Ramos (cell line): Measurements from ENCODE around the gene DLG5.

ENCODE experiments used
- in situ Hi-C: fragments of 300-500 bp; cut with MboI; formaldehyde crosslinking; loops from one replicate; pipeline ENCODE4 v1.14.3; 2022; ENCODE audit warnings: low sequenced_read_pairs; ENCODE audit not compliant: unreplicated experiment

The DLG5 gene

DNA sequence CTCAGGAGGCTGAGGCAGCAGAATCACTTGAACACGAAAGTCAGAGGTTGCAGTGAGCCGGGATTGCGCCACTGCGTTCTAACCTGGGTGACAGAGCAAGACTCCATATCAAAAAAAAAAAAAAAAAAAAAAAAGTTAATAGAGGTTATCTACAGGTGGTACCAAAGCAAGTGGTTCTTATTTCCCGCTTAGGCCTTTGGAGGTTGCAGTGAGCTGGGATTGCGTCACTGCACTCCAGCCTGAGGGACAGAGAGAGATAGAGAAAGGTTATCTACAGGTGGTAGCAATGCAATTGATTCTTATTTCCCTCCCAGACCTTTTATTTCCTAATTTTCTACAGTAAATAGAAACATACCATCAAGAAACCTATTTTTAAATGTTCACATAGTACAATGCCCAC, 98.2 kb downstream of the DLG5 start:
- in situ Hi-C loops: no loop called here

DNA sequence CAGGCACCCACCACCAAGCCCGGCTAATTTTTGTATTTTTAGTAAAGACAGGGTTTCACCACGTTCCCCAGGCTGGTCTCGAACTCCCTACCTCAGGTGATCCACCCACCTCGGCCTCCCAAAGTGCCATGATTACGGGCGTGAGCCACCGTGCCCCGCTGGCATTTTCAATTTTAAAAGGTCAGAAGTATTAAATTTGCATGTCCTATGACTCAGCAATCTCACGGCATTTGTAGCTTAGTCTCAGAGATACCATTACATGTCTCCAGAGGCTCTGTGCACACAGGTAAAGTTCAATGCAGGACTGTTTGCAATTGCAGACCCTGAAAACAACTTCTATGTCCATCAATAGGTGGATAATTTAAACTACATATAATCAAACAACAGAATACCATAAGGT, 99.2 kb downstream of the DLG5 start:
- in situ Hi-C loops: no loop called here

DNA sequence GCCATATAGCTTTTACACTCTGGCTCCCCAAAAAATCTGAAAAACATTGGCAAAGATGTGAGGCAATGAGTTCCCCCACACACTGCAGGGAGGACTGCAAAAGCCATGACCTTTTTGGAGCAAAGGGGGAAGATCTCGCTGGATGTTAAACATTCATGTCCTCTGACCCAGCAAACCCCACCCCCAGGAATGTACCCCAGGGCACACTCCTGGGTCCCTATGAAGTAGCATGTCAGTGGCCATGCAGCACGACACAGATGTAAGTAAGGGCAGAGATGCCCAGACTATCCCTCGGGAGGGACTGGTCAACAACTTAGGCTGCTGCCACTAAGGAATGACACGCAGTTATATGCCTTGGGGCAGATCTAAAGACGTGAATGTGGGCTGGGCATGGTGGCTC, 100.6 kb downstream of the DLG5 start:
- in situ Hi-C loops: no loop called here

DNA sequence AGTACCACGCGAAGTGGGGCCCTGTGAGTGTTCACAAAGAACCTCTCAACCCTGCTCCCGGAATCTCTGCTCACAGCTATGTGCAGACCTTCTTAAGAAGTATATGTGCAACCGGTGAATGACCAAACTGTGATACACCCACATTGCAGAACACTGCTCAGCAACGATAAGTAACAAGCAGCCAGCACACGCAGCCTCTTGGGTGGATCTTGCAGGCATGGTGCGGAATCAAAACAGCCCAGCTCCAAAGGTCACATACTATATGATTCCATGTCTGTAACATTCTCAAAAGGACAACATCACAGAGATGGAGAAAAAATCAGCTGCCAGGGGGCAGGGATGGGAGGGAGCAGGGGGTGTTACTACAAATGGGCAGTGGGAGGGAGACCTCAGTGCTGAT, 101.6 kb downstream of the DLG5 start:
- in situ Hi-C loops: no loop called here

DNA sequence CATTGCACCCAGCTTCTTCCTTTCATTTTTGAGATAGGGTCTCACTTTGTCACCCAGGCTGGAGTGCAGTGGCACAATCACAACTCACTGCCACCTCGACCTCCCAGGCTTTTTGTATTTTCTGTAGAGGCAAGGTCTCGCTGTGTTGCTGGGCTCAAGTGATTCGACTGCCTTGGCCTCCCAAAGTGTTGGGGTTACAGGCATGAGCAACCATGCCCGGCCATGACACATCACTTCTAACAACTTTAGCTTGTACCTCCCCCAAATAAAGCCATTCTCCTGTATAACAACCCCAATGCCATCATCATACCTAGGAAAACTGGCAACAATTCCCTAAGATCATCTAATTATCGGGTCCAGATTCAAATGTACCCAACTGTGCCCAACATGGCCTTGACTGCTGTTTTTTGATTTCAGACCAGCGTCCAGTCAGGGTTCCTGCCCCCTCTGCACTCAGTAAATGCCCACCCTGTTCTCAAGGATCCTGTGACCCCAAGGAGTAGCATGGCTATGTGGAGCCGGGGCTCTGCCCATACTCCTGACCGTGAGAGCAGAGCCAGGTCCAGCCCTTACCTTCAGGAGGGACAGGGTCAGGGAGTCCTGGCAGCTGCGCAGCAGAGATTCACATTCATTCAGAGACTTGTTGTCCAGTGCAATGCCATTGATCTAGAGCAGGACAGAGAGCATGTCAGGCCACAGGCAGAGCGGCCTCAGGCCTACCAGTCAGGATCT, 102.6 kb downstream of the DLG5 start:
- in situ Hi-C loops: no loop called here

DNA sequence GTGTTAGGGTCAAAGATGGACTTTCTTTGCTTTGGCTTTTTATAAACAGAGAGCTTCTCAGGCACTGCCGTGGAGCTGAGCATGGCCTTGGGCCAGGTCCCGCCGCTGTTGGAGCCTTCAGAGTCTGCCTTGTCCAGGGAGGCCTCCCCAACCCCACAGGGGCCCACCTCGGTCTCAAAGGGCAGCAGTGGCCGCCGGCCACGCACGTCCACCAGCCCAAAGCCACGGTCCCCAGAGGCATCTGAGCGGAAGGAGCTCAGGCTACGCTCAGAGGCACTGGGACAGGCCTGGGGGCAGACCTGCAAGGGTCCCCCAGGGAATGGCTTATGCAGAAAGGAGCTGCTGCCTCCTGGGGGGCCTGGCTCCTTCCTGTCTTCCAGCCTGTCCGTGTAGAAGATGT, 105.0 kb downstream of the DLG5 start:
- in situ Hi-C loops: no loop called here

DNA sequence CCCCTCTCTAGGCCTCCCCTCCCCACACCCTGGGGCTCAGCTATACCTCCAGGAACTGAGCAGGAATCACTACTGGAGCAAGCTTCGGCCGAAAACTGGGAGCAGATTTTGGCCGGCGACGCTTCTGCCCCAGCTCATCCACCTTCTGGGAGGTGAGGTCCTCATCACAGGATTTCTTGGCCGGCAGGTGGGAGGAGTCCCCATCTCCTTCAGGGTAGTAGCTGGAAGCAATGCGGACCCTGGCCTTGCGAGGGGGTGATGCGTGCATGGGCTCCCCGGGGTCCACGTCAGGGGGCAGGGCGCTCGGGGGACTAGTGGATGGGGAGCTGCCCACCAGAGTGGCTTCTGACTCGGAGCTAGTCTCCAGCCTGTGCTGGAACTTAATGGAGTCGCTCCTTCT, 105.5 kb downstream of the DLG5 start:
- in situ Hi-C loops: no loop called here

DNA sequence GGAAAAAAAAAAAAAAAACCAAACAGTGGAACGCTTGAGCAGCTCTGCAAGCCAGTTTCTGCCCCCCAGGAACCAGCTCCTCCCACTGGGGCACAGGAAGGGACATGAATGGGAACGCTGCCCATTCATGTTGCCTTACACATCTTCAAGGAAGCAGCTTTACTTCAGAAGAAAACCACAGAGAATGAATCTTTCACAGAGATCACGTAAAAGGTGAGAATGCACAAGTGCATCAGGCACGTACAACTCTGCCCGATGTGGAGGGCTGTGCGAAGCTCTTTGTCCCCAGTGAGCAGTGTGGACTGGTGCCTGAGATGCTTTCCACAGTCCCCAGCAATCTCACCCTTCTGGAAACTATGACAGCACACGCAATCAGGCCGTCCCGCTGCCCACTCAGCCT, 106.2 kb downstream of the DLG5 start:
- in situ Hi-C loops: no loop called here

DNA sequence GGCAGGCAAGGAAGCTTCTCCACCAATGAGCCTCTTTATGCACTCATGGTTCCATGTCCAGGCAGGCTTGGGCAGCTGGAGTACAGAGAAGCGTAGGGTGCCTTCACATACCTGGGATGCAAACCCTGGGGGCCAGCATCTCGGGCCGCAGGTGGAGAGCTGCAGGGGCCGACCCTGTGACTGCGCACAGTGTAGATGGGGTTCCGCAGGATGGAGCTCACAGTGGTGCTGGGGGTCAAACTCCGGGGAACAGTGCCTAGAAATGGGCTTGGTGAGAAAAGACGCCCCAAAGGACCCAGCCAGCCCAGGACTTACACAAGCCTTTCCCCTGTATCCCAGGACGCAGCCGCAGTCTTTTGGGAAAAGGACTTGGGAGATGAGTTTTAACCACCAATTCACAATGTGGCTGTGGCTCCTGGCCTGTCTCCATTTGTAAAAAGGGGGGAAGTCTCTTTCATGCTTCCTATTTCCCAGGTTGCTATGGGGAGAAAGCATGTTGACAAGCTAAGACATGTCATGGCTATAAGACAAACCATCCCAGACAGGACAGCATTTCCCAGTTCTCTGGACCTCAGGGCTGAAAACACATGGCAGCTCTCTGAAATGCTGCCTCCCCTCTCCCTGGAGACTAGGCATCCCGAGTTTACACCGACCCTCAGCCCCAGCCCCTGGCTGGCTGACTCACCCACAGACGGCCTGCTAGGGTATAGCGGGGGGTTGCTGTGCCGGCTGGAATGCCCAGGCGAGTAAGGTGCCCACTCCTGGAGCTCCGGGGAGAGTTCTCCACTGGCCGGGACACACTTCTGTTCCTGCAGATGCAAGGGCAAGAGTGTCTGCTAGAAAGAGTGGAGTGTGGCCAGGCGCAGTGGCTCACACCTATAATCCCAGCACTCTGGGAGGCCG, 107.1 kb downstream of the DLG5 start:
- in situ Hi-C loops: no loop called here

DNA sequence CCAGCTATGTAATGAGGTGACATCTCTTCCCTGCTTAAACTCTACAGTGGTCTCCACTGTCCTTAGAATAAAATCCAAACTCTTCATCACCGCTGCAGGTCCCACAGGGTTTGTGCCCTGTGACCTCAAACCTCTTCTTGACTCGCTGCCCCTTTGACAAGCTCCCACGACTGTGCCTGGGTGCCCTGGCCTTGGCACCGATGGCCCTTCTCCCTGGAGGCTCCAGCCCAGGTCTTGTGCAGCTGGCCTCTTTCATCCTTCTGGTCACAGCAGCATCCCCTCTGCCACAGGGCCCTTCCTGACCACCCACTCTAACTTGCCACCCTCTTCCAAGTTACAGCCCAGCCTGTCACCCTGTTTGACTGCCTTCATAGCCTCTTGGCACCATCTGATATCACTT, 108.2 kb downstream of the DLG5 start:
- in situ Hi-C loops: no loop called here

DNA sequence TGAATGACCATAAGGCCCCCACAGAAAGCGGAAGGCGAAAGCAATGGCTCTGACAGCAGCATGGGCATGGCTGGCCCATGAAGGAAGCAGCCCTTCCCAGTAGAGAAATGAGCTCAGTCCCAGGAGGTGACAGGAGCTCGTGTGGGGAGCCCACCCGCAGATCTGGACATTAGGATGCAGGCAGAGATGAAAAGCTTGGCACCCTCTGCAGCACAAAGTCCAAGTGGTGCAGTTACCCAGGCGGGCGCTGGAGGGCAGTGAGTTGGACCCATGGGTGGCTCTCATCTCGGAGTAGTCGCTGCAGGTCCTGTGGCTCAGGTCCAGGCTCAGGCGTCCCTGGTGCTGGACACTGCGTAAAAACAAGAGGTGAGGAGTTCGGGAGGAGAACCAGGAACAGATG, 109.0 kb downstream of the DLG5 start:
- in situ Hi-C loops: no loop called here

DNA sequence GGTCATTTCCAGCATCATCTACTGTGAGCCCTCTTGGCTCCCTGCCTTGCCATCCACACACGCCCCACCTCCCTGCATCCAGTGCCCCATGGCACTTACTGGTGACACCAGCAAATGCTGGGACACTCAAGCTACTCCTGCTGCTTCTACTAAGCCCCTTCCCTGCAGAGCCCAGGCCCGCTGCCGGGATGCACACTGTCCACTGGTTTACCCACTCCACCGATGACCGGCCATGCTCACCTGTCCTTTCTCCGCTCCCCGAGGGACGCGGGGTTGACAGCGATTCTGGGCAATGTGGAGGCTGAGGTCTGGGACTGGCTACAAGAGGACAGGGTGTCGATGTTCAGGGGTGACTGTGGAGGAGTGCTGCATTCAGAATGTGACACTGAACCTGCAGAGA, 110.2 kb downstream of the DLG5 start:
- in situ Hi-C loops: no loop called here

DNA sequence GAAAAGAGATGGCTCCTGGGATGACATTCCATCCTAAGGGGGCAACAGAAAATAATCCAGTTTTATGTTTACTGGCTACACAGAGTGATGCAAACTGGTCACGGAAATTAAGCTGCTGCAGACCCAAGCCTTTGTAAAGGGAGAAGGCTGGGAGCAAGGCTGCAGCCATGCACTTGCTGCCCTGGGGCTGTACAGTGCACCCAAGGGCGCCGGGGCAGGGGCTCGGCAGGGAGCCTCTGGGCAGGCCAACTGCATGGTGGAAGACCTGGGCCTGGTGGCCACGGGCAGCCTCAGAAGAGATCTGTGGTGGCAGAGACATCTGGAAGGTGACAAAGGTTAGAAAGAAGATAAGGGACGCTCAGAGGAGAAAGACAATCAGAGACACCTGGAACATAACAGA, 113.8 kb downstream of the DLG5 start:
- in situ Hi-C loops: no loop called here

DNA sequence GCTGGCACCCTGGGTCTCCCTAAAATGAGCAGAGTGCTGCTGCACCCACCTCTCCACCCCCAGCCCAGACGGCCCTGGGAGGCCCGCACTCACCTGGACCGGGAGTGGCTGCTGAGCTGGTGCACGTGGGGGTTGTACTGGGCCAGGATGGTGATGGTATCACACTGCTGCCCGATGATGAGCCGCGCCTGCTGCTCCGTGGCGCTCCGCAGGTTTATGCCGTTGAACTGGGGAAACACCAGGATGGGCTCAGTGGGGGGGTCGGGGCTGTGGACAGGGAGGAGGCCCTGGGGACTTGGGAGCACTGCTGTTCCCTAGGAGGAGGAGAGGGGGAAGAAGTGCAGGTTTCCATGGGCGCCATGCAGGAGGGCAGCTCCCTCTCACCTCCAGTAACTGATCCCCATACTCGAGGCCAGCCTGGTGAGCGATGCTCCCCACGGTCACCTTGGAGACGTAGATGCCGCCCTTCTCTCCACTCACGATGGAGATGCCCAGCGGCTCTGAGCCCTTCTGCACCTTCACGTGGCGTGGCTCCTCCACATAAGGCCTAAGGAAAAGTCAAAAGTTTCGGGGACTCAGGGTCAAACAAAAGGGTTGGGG, 114.6 kb downstream of the DLG5 start:
- in situ Hi-C loops: no loop called here

DNA sequence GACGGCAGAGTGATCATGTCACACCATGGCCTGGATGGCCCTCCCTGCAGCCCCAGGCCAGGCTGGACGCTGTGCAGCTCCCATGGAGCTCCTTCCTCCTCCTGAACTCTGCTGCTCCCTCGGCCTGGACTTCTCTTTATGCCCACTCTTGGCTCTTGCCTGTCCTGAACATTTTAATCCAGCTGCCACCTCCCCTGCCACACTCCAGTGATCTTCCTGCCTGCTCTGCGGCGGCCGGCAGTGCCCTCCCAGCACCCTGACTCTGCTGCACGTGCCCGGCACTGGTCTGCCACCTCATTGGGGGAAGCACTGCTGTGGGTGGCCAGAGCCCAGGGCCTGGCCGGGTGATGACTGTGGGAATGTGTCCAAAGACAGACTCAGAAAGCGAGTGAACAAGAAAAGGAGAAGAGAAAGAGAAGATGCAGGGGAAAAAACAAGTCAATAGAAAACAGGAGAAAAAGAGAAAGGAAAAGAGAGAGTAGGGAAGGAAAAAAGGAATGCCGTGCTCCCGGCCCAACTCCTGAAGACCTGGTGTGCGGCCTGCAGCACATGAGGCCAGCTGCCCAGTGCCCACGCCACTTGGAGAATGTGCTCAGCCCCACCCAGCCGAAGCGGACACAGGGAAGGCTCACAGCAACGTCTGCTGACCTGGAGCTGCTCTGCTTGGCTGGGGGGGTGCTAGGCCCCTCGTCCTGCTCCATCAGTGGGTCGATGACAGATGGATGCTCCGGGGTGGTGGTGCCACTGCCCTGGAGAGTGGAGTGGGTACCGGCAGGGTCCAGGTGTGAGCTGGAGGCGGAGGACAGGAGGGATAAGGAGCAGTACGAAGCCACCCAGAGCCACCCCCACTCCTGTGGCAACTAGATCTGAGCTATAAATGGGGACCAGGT, 115.9 kb downstream of the DLG5 start:
- in situ Hi-C loops: no loop called here

DNA sequence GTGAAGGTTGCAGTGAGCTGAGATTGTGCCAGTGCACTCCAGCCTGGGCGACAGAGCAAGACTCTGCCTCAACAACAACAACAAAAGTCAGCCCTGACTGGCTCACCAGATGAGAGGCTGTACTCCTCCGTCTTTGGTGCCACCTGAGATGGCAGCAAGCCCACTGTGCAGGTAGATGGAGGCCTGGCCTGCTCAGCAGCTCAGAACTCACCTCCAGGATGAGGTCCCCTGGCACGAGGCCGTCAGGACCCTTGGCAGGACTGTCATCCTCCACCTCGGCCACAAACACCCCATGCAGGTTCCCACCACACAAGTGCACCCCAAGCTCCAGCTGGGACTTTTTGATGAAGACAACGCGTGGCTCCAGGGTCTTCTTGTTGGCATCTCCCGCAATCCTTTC, 117.2 kb downstream of the DLG5 start:
- in situ Hi-C loops: no loop called here

DNA sequence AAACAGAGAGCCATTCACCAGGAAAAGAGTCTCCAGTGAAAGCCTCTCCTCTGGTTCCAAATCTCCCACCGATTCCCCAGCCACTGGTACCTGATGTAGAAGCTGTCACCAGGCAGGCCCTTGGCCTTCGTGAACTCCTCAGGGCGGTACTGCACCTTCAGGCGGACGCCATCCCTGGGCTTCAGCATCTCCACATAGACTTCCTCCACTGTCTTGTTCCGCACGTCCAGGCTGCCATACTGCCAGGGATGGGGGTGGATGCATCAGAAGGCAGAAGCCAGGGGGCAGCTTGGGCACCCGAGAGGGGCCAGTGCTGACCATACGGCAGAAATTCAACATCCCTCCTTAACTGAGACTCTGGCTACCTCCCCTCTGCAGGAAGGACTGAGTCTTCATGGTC, 118.8 kb downstream of the DLG5 start:
- in situ Hi-C loops: no loop called here

DNA sequence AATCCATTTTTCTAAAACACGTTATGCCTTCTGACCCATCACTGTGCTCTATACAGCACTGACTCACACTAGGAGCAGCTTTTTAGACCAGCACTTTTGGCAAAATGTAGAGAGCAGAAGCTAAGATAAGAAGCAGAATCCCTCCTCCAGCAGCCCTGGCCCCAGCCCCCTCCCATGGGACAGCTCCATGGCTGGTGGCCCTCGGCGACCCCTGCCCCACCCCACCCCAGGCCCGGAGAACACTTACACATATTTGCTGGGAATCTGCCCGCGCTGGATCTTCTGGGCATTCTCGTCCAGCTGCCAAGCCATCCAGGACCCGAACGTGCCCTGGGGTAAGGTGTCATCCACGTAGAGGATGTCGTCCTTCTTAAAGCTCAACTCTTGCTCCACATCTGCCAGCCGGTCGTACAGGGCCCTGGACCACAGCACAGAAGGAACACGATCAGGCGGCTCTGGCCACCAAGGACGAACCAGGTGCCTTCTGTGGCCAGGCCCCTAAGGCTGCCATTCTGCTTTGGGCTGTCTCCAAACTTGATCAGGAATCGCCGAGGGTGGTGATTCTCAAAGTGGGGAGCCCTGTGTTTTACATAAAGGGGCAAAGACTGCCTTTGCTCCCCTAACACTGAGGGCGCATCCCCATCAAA, 119.9 kb downstream of the DLG5 start:
- in situ Hi-C loops: no loop called here

DNA sequence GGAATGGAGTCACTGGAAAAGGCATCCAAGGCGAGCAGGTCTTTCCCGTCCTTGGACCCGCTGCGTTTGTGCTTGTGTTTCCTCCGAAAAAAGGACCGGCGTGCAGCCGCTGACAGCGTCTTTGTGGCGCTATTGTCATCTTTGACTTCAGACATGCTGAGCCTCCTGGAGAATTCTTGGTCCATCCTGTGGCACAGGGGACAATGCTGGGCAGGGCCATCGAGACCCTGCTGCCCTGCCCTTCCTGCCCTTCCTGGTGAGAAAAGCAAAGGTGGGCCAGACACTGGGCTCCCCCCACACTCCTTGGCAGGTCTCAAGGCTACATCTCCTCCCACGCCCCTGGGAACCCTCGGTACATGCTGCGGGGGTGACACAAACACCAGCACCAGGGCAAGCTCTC, 120.9 kb downstream of the DLG5 start:
- in situ Hi-C loops: no loop called here

DNA sequence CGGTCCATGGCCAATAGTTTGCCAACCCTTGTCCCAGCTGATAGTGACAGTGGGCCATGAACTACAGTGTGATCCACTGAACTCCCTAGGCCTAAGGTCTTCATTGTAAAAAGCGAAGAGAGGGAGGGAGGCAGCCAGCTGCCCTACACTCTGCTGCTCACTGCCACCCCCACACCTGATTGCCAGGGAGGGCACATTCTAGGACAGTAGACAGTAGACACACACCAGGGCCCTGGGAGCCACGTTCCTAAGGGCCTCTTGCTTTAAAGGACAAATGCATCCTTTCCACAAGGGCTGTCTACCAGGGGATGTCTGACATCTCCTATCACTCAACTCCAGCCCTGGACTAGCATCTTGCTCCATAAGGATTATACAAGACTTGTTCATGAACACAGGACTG, 122.2 kb downstream of the DLG5 start:
- in situ Hi-C loops: no loop called here
